OCI-LY3 (cell line): ENCODE measurements around the gene TTC7B.

Source experiments
- H2AFZ ChIP-seq: fragments of 200-600, 300-600 bp; shearing (Covaris generic); 2 replicates; pipeline ENCODE4 v1.6.0; 2014; ENCODE audit warnings: antibody characterized with exemption, low read depth, low read length
- H3K27ac ChIP-seq: fragments of 200-600, 300-600 bp; sonication (generic); 2 replicates; pipeline ENCODE4 v1.5.1; 2014; ENCODE audit warnings: mild to moderate bottlenecking, low read length, moderate library complexity, mixed read lengths
- H3K27me3 ChIP-seq: fragments of 200-600, 300-600 bp; sonication (generic); 2 replicates; pipeline ENCODE4 v1.6.1; 2014; ENCODE audit warnings: low read depth, low read length, mixed read lengths
- H3K36me3 ChIP-seq: fragments of 200-600, 300-600 bp; sonication (generic); replicated peaks from 2 replicates; pipeline ENCODE3; 2014; ENCODE audit warnings: low read depth, low read length, mixed read lengths
- H3K4me1 ChIP-seq: fragments of 300-600, 200-600 bp; sonication (generic); 2 replicates; pipeline ENCODE4 v1.6.1; 2014; ENCODE audit warnings: low read length, mixed read lengths
- H3K4me2 ChIP-seq: fragments of 200-600, 300-600 bp; sonication (generic); 2 replicates; pipeline ENCODE4 v1.6.1; 2014; ENCODE audit warnings: low read length, mixed read lengths
- H3K4me3 ChIP-seq: fragments of 300-600, 200-600 bp; sonication (generic); 2 replicates; pipeline ENCODE4 v1.5.1; 2014; ENCODE audit warnings: antibody characterized with exemption, mild to moderate bottlenecking, low read length, moderate library complexity
- H3K79me2 ChIP-seq: fragments of 300-600, 200-600 bp; shearing (Covaris generic); 2 replicates; pipeline ENCODE4 v1.6.1; 2014; ENCODE audit warnings: mild to moderate bottlenecking, low read length, mixed read lengths
- H3K9ac ChIP-seq: fragments of 300-600, 200-600 bp; shearing (Covaris generic); 2 replicates; pipeline ENCODE4 v1.6.0; 2014; ENCODE audit warnings: mild to moderate bottlenecking, low read length, moderate library complexity
- H3K9me3 ChIP-seq: fragments of 200-600, 300-600 bp; shearing (Covaris generic); 2 replicates; pipeline ENCODE4 v1.6.1; 2014; ENCODE audit warnings: low read length, mixed read lengths; ENCODE audit not compliant: insufficient read depth
- H4K20me1 ChIP-seq: fragments of 200-600, 300-600 bp; sonication (generic); 2 replicates; pipeline ENCODE4 v1.6.1; 2016; ENCODE audit warnings: low read length, mixed read lengths; ENCODE audit not compliant: insufficient read depth
- CTCF ChIP-seq: fragments of 200-600, 300-600 bp; sonication (generic); IDR thresholded peaks from 2 replicates; pipeline ENCODE4 v1.5.1; 2014; ENCODE audit warnings: antibody characterized with exemption, low read length, low read depth
- EZH2phosphoT487 ChIP-seq: fragments of 200-600 bp; shearing (Covaris generic); IDR thresholded peaks from 2 replicates; pipeline ENCODE4 v1.6.1; 2018; ENCODE audit warnings: antibody characterized with exemption, mixed run types, low read depth

The TTC7B gene

DNA sequence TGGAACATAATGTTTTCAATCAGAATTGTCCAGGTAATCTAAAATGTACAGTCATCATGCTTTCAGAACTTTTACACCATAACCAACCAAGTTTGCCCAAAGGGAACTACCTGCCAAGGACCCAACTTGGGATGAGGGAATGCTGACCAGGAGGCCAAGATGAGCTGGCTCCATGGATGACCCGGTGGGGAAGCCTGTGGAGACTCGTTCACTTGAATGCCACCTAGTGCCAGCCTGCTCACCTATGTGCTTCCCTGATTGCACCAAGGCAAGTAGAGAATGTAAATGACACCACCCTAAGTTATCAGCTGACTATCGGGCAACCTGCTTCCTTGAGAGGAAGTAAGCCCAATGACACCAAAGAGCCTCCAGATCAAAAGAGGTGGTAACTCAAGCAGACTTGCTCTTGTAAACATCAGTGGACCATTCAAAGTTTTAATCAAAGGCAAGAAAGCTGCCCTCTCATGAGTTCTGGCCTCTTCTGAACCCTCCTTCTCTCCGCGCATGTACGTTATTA, 137.3 kb downstream of the TTC7B start:
- H3K4me3 ChIP-seq = no peak overlapping the region
- no peak overlapping the region for H2AFZ ChIP-seq
- TF ChIP-seq EZH2phosphoT487 = no peak
- TF ChIP-seq CTCF = no peak
- H4K20me1 ChIP-seq = no peaks in the 10 kb centered on the region
- no peak overlapping the region for H3K9ac ChIP-seq
- no peaks in the 10 kb centered on the region for H3K9me3 ChIP-seq
- H3K79me2 ChIP-seq = no peaks in the 10 kb centered on the region
- H3K4me2 ChIP-seq = no peak overlapping the region
- H3K27me3 ChIP-seq = no peaks in the 10 kb centered on the region
- H3K4me1 ChIP-seq = peaks cover 2% of the 10 kb centered on the region; the same call in 1 of the 2 replicates
- no peak overlapping the region for H3K27ac ChIP-seq
- no peaks in the 10 kb centered on the region for H3K36me3 ChIP-seq

DNA sequence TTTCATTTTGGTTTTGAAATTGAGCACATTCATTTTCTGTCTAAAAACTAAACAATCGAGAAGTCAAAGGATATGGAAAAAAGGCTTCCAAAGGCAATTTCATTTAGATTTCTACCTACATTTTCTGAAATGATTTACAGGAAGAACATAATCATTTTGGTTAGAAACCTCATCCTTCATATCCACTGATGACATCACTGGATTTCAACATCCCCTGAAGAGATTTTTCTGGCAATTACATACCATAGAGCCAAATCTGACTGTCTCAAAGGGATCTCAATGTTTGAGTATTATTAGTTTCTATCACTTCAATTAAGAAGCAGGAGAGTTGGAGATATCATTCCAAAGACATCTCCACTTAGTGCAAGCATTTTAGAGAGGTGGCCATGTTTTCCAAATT, 137.8 kb downstream of the TTC7B start:
- Histone ChIP-seq H4K20me1 (no peaks in the 10 kb centered on the region), H3K9ac (no peak overlapping the region), H3K27me3 (no peaks in the 10 kb centered on the region), H3K4me2 (no peak overlapping the region), H3K4me3 (no peak overlapping the region), H3K4me1 (peaks cover 4% of the 10 kb centered on the region; the same call in 1 of the 2 replicates), H3K27ac (no peak overlapping the region), H3K36me3 (no peaks in the 10 kb centered on the region), H3K79me2 (no peaks in the 10 kb centered on the region), H2AFZ (no peak overlapping the region), H3K9me3 (no peaks in the 10 kb centered on the region)
- TF ChIP-seq EZH2phosphoT487 (no peak), CTCF (no peak)

- no peaks in the 10 kb centered on the region for H4K20me1 ChIP-seq
- no peaks in the 10 kb centered on the region for H3K27me3 ChIP-seq
- H3K4me3 ChIP-seq = no peak overlapping the region
- H3K9me3 ChIP-seq = no peaks in the 10 kb centered on the region
- no peak overlapping the region for H2AFZ ChIP-seq
- peaks cover 4% of the 10 kb centered on the region; the same call in 1 of the 2 replicates for H3K4me1 ChIP-seq
- no peak overlapping the region for H3K9ac ChIP-seq
- no peaks in the 10 kb centered on the region for H3K79me2 ChIP-seq
- H3K27ac ChIP-seq = no peak overlapping the region
- TF ChIP-seq CTCF (no peak), EZH2phosphoT487 (no peak)
- H3K36me3 ChIP-seq = no peaks in the 10 kb centered on the region
- H3K4me2 ChIP-seq = no peak overlapping the region
These were observed 138.7 kb downstream of the TTC7B start for GRCh38 chr14:90677484-90678050.

- Histone ChIP-seq H3K4me1 (peaks cover 9% of the 10 kb centered on the region), H3K36me3 (no peaks in the 10 kb centered on the region), H3K9ac (no peak overlapping the region), H3K79me2 (no peaks in the 10 kb centered on the region), H3K4me2 (no peak overlapping the region), H3K27me3 (no peaks in the 10 kb centered on the region), H3K9me3 (no peaks in the 10 kb centered on the region), H4K20me1 (no peaks in the 10 kb centered on the region), H2AFZ (no peak overlapping the region), H3K27ac (no peak overlapping the region), H3K4me3 (no peak overlapping the region)
- TF ChIP-seq EZH2phosphoT487 (no peak), CTCF (no peak)
These were observed 139.3 kb downstream of the TTC7B start for GRCh38 chr14:90676912-90677311.
